ENCODE data around the gene CDKN2B.
"Not testable (repeated sequence)": the region's sequence is repeated elsewhere in the genome, so short reads cannot be mapped to it uniquely, and the experiment has no call there.

CDKN2B gene

GRCh38 chr9:21968331-21969010 is 40.6 kb downstream of the CDKN2B start:
- no peak for DNase-seq

GRCh38 chr9:21967702-21968101 is 41.4 kb downstream of the CDKN2B start:
- DNase-seq, result no peak

- no peak for DNase-seq
Measured at GRCh38 chr9:21967169-21967568, 41.9 kb downstream of the CDKN2B start.

DNA sequence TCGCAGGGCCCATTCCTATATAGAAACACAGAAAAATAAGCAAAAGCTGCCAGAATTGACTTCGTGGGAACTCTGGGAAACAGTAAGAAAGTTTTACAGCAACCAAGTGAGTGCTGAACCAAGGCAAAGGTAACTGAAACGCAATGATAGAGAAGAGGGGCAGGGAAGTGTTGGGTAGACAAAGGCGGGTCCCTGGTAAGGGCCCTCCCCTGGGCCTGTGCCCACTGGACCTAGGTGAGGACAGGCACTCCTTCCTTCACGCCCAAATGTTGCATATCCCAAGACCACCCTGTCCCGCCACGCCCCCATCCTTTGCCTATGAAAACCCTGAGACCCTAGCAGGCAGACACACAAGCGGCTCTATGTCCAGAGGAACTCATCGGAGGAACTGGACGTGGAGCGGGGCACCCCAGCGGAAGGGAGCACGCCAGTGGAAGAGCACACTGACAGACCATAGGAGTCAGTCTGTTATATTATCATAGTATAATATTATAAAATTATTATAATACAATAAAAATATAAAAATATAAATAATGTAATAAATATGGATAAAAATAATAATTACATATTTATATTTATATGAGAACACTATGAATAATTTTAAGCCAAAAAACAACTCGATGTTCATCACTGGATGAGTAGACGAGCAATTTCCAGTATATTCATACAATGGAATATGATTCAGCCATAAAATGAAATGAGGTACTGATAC is 42.8 kb downstream of the CDKN2B start:
- DNase-seq, result no peak

- DNase-seq, result peak; percentile 57
Measured at GRCh38 chr9:21965401-21965951, 43.6 kb downstream of the CDKN2B start.

GRCh38 chr9:21964925-21965385 is 44.1 kb downstream of the CDKN2B start:
- DNase-seq, result peak; percentile 66

GRCh38 chr9:21961569-21961968 is 47.5 kb downstream of the CDKN2B start:
- no peak for DNase-seq

DNA sequence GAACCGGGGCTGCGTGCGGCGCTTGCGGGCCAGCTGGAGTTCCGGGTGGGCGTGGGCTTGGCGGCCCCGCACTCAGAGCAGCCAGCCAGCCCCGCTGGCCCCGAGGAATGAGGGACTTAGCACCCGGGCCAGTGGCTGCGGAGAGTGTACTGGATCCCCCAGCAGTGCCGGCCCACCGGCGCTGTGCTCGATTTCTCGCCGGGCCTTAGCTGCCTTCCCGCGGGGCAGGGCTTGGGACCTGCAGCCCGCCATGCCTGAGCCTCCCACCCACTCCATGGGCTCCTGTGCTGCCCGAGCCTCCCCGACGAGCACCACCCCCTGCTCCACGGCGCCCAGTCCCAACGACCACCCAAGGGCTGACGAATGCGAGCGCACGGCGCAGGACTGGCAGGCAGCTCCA is 49.8 kb downstream of the CDKN2B start:
- DNase-seq, result not testable (repeated sequence)

GRCh38 chr9:21958833-21959232 is 50.3 kb downstream of the CDKN2B start:
- no peak for DNase-seq

Measured in activated CD4-positive, alpha-beta T cell treated with anti-CD3 and anti-CD28 coated beads, Interleukin-2, amount 50 U/mL, for 16 hours (primary cell).